Fibroblast of peridontal ligament (primary cell): Measurements from ENCODE around the gene PHB1.

Experiments used
- DNase-seq: peaks from one replicate; pipeline ENCODE4 v3.0.0-alpha.2; 2010; ENCODE audit errors: extremely low read depth

Gene PHB1

DNA sequence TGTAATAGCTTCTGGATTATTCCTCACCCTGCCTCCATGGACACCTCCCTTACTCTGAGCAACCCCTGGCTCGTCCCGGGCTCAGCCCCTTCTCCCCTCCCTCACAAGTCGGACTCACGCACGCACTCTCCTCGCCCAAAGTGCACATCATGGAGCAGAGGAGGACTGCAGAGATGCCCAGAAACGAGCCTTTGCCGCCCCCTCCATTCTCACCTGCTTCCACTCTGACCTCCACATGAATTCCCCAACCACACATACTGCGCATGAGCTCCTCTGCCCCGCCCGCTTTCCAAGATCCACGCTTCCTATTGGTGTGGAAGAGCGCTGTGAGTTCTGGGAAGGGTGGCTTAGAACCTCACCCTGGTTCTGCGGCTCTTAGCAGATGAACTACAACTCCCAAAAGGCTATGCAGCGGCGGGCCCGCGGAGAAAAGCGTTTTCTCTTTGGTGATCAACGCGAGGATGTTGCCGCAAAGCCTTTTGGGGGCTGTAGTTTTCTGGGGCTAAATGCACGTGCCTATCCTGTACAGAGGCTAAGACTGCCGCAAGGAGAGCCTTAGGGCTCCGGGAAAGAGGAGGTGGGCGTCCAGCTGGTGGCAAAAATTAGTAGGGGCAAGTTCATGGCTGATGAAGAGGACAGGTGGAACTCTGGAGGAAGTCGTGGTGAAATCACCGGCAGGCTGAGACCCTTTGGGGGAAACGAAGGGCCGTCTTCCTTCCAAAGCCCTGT lies at the start of gene PHB1:
Gene PHB1, minus strand, starts transcription at position 261 of the 729 bp plus-strand sequence. CDS start 1,618 bp downstream, outside the sequence.
- peak; percentile 97 for DNase-seq

DNA sequence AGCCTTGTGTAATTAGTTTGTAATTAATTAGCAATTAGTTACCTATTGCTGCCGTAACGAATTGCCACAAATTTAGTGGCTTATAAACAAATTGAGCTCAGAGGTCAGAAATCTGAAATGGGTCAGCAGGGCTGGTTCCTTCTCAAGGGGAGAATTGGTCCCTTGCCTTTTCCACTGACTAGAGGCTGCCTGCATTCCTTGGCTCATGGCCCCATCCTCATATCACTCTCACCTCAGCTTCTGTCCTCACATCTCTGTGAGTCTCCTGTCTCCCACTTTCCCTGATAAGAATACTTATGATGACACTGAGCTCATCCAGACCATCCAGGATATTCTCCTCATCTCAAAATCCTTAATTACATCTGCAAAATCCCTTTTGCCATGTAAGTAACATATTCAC lies 49.4 kb upstream of the PHB1 start:
- no peak for DNase-seq

DNA sequence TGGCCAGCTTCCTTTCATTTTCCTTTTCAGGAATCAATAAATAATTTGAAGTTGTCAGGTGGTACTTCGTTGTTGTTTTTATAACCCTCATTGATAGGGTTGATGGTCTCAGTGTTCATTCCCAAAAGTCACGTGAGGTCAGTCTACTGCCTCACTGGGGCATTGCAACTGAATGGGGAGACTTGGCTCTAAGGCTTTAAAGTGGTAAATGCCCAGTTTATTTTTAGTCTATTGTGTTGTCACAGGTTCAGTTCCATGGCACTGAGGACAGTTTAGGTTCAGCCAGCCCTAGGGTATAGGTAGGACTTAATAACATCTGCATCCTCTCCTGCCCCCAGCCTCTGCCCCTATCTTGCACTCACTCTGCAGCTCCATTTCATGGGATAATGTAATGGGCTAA lies 46.9 kb upstream of the PHB1 start:
- no peak for DNase-seq

DNA sequence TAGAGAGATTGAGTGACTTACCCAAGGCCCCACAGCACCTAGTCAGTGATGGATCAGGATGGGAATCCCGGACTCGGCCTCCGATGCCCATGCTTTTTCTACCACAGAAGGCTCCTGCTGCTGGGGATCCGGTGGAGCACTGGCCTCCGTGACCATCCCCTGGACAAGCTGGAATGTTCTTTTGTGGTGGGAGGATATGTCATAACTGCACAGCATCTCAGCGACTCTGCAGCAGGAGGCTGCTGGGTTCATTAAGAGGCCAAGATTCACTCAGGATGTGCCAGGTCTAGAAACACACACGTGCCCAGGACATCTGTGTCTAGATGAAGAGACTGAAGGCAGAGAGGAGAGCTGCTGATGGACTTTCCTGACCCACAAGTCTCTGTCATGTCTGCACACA lies 45.7 kb upstream of the PHB1 start:
- DNase-seq, result no peak

DNA sequence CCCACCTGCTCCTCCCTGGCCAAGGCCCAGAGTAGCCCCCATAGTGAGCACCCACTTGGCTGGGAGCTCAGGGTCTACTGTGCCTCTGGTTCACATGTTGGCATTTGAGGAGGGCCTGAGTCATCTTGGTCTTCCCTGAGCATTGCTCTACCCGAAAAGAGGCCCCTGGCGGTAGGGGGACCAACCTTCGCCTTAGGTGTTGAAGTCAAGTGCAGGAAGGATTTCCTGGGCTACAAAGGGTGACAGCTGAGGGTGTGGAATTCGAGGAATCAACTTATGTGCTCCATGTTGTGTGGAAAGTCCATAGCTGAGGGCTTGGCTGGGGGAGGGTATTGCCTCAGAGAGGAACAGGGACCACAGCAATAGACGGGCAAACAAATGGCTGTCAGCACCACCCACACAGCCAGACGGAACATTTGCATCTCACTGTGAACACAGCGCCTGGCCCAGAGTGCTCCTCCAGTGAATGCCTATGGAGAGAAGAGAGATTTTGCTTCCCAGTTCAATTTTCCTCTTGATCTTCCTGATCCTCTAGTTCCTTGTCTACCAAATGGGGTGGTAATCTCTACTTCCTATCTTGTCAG lies 44.8 kb upstream of the PHB1 start:
- DNase-seq, result no peak

DNA sequence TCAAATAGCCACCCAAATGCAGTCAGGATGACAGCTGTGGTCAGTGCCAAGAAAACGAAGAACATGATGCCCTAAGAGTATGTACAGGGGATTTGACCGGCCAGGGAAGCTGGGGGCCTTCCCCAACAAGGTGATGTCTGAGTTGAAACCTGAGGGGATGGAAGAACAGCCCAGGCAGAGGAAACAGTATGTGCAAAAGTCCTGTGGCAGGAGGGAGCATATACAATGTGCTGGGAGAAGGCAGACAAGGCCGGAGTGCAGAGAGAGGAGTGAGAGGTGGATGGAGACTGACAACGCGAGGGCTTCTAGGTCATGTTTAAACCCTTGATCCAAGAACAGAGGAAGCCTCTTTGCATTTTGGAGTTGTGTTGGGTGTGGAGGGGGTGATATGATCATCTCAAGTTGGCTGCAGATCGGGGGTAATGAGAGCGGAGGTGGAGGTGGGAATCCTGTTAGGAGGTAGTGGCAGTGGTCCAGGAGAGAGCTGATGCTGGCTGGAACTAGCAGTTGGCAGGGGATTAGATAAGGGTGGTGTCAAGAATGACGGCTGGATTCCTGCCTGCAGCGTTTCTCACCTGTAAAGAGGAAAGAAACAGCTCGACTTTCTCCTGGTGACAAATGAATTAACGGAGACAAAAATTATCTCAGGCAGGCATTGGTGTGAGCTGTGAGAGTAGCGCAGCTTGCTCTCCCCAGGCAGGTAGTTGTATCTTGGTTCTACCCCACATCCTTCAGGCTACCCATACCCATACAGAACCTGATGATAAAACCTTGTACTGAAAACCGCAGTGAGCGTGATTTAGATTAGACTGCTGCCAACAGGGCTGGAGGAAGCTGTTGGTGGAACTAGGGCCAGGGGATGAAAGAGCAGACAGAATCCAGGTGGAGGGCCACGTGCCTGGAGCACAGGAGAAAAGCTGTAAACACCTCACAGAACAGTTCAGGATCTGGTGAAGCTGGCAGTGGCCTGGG lies 43.2 kb upstream of the PHB1 start:
- no peak for DNase-seq

DNA sequence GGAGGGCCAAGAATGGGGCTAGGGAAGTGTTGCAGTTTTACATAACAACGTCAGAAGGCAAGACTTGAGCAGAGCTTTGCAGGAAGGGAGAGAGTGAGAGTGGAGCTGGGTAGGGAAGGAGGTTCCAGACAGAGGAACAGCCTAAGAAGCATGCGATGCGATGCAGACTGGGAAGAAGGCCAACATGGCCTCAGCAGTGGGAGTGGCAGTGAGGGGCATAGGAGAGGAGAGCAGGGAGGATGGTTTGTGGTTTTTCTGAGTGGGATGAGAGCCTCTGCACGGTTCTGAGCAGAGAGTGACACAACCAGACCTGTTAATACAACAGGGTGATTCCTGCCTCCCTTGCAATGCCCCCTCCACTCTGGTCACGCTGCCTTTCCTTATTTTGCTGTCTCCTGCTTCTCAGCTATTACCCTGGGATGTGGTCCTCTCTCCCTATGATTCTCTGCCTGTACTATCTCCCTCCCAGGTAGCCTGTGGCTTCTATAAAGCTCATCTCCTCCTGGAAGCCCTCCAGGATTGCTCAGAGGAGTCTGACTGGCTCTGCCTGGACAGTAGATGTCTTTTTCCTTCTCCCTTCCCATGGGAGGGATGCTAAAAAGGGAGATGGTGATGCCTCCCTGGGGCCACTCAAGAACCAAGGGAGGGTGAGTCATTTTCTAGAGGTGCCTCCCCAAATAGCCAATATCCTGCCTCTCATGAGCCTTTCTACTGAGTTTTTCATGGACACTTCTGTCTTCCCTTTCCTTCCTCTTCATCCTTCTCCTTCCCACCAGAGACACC lies 41.7 kb upstream of the PHB1 start:
- DNase-seq, result peak; percentile 88

DNA sequence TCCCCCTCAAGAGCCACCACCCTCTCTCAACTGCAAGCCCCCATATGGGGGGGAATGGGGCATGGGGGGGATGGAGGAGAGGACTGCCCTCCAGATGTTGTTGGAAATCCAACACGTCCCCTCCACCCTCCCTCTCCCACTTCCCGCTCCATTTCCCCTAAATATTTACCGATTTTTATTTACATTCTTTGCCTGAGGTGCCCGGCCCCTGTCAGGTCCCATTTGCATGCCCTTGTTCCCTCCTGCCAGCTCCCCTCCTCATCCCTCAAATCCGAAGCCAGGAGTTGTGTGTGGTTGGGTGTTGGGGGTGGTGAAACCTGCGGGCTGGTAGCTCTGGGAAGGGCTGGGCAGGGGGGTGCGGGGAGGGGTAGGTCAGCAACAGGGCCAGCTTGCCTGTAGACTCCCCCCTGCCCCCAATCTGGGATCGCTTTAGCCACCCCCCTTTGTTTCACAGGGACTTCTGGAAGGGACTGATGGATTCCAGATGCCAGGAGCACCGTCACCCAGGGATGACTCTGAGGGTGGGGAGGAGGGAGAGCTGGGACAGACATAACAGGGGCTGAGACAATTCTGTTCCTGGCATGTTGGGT lies 40.7 kb upstream of the PHB1 start:
- peak; percentile 13 for DNase-seq

DNA sequence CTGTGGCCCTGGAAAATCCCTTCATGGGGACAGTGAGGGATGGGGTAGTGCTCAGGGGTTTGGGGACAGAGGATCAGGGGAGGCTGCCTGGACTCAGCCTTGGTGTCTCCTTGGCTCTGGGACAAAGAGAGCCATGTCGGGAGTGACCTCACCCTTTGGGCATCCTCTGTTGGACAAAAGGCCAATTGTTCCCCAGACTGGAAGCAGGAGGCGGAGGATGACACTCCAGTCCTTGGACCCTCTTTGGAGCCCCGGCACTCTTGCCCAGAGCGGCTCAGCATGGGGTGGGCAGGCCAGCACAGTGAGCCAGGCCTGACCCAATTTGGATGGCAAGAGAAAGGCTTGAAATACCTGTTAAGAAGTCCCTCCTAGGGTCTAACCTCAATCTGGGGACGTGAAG lies 39.4 kb upstream of the PHB1 start:
- peak; percentile 12 for DNase-seq

DNA sequence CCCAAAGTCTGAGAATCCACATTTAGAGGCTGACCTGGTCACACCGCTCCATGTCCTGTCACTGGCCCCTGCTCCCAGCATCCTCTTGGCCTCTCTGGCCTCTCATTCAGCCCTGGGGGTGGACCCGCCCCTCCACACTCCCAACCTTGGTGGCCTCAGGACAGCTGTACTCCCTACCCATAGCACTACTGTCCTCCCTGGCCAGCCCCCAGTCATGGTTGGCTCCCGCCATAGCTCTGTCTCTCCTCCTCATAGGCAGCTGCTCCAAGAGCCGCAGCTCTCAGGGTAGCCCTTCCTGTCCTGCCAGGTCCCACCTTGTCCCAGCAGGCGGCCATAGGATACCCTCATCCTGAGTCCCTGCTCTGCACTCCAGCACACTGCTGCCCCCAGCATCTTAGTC lies 38.0 kb upstream of the PHB1 start:
- DNase-seq, result no peak

DNA sequence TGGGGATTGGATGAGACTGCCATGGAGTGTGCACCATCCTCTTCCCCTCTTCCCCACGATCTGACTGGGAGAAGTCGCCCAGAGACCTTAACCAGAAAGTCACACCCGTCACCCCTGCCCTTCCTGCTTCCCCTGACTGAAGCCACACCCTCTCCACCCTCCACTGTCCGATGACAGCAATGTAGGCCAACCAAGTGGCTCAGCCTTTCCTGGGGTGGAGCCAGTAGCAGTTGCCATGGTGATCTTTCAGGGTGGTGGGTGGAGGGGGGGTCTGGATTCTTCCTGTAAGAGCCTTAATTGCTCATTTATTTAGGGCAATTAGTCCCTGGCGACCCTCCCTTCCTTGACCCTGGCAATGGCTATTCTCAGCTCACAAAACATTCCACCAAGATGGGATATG lies 37.5 kb upstream of the PHB1 start:
- no peak for DNase-seq

DNA sequence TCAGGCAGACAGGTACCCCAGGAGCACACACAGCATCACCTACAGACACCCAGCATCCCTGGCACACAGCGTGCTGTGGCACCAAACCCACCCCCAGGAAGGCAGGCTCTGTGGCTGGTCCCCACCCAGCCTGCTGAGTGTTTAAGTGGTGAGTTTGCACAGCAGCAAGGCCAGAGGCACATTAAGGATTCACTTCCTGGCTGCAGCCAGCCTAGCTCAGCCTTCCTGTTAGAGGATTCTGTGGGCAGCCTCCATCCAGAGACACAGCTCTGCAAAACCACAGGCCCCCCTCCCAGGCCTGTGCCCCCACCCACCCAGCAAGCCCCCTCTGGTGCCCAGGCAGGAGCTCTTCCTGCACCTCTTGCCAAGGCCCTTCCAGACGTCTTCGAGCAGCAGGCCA lies 36.1 kb upstream of the PHB1 start:
- peak; percentile 18 for DNase-seq

DNA sequence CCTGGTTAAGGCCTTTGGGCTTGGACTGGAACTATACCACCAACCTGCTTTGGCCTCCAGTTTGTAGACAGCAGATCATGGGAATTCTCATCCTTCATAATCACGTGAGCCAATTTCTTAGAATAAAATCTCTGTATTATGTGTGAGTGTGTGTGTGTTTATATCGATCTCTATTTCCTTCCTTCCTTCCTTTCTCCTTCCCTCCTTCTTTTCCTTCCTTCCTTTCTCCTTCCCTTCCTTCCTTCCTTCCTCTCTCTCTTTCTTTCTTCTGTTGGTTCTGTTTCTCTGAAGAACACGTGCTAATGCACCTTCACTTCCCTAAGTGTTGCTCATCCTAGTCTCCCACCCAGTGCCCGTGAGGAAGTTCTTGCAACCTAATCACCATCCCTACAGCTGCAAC lies 35.5 kb upstream of the PHB1 start:
- DNase-seq, result no peak

DNA sequence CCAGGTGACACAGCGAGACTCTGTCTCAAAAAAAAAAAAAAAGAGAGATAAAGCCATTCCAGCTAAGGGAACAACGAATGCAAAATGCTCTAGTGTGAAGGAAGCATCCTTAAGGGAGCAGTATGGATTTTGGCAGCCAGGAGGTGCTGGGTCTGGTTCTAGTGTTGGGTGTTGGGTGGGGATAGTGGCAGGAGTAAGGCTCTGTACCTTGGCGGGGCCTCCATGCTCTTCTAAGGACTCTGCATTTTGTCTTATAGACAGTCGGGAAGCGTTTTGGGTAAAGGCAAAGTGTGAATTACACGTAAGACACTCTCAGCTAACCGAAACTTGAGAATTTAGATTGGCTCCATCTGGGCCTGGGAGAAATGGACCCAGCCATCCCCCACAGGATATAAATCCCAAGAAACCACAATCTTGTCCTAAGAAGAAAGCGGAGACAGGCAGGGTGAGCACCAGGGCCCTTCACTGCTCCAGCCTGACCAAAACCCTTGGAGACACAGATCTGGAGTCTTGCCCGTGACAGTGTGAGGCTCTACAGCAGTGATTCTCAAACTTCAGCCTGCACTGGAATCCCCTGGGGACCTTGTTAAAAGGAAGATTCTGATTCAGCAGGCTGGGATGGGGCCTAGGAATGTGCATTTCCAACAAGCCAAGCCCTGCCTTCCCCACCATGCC lies 33.1 kb upstream of the PHB1 start:
- DNase-seq, result peak; percentile 62

DNA sequence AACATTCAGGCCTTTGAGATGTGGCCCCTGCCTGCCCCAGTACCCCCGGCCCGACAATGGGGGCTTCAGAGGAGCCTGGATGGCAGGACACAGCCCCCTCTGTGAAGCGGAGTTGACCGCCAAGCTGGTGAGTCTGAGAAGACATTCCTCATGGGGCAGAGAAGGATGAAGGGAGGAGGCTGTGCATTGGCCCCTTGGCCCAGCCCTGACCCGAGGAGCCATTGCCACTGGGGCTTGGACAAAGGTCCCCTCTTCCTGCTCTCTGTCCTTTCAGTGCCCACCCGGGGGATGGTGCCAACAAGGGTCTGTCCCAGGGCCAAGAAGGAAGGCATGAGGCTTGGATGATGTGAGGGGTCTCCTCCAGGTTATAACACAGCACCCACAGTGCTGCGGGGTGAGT lies 30.9 kb upstream of the PHB1 start:
- no peak for DNase-seq

DNA sequence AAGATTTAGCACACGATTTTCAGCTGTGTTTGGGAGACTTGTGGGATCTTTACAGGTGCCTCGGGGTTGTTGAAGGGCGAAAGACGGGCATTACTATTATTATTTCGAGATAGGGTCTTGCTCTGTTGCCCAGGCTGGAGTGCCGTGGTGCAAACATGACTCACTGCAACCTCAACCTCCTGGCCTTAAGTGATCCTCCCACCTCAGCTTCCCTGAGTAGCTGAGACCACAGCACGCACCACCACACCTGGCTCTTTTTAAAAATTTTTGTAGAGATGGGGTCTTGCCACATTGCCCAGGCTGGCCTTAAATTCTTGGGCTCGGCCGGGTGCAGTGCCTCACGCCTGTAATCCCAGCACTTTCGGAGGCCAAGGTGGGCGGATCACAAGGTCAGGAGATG lies 29.7 kb upstream of the PHB1 start:
- no peak for DNase-seq

DNA sequence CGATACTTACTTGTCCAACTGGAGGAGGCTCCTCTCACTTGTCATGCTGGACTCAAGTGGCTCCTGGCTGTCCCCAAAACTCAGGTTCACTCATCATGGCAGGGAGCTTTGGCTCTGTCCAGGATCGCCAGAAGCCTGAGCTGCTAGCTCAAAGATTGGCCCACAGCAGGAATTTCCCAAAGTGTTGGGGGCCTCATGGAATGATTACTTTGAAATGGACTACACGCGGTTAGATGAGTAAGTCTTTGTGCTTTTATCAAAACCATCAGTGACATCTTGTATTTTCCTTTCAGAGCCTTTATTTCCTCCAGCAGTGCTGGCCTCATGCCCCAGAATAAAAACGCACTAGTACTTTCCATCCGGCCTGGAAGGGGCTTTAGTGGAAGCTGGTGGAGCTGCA lies 29.2 kb upstream of the PHB1 start:
- peak; percentile 52 for DNase-seq

DNA sequence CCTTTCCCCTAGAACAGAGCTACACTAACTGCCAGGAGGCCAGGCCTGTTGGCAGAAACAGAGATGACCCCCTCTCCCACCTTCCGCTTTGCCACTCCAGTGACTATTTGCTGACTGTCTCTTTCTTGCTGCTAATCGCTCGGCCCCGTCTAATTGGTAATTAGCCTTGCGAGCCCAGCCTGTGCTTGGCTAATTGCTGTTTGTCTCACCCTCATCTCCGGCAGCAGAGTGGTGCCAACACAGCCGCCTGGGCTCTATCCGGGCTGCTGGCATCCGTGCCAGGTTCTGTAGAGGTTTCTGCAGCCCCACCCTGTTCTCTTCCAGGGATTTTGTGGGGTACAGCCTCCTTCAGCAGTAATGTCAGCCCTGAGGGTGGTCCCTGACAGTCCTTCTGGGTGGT lies 27.4 kb upstream of the PHB1 start:
- DNase-seq, result no peak

DNA sequence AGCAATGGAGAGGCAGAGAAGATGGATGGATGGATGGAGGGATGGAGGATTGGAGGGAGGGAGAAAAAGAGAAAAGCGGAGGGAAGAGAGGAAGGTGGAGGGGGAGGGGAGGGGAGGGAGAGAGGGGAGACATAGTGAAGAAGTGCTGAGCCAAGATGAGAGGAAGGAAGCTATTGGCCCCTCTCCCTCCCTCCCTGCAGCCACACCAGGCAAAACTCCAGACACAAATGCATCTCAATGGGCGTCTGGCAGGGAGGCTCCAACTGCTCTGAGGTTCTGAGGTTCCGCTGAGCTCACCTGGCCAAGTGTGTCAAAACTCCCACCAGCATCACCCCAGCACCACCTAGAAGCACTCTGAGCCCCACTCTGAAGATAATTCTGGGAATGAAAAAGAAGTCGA lies 26.9 kb upstream of the PHB1 start:
- no peak for DNase-seq

DNA sequence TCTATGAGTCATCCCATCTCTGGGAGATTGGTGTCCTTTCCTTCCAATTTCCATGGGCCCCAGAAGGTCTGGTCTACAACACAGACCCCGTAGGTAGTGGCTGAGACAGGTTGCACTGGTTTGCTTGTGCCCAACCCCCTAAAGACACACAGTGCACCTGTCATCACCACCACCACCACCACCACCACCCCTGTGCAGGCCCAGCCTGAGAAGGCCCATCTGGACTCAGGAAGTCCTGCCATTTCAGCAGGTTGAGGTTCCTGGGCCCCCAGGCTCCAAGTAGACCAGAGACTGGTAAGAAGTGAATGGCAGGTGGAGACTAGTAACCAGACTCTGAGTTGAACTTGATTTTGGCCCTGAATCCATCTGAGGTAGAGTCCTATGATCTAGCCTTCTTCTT lies 25.9 kb upstream of the PHB1 start:
- DNase-seq, result no peak
